Endothelial cell of umbilical vein (primary cell): ENCODE results near the gene ZNF474. TPM values are rescaled to one million over a fixed set of nuclear protein-coding genes. Genes with fewer than 3 reads are reported as not detected.

ENCODE experiments used
- BruUV-seq: library from RNA; stranded (reverse); fragments of 400-500 nt; replicated peaks from 2 replicates; lab custom pipeline; 2021; lab: Mats Ljungman, UMichigan
- CTCF ChIA-PET: fragments of 300-600, 350-600 bp; sonication (Branson Sonifier 250); formaldehyde crosslinking; loops from one replicate; lab custom pipeline; 2021; ENCODE audit warnings: antibody characterized with exemption, inconsistent platforms; lab: Charles Lee
- POLR2A ChIA-PET: fragments of 300-600, 350-600 bp; sonication (Branson Sonifier 250); formaldehyde crosslinking; loops from one replicate; lab custom pipeline; 2021; ENCODE audit warnings: antibody characterized with exemption, inconsistent platforms; lab: Charles Lee
- DNase-seq: peaks from one replicate; pipeline ENCODE4 v3.0.0-alpha.2; 2011; ENCODE audit warnings: low read depth, low spot score
- FAIRE-seq: peaks from 2 replicates; lab custom pipeline; 2011; peaks lifted over from hg19 to GRCh38; lab: Jason Lieb, UNC
- H2AFZ ChIP-seq: 2 replicates; pipeline ENCODE4 v1.6.0; 2012; ENCODE audit warnings: low read depth, low read length, control low read depth, inconsistent platforms
- H3K27ac ChIP-seq: 2 replicates; pipeline ENCODE4 v1.5.1; 2011; ENCODE audit warnings: low read depth, mild to moderate bottlenecking, control low read depth, low read length, moderate library complexity; ENCODE audit not compliant: insufficient read depth
- H3K27me3 ChIP-seq, 2 experiments: 2 replicates each; pipeline versions ENCODE4 v1.6.0 to v1.6.1; 2011; ENCODE audit warnings: low read length in 2 of 2, mixed read lengths in 1 of 2; ENCODE audit not compliant: control insufficient read depth in 2 of 2, insufficient read depth in 2 of 2
- H3K36me3 ChIP-seq, 2 experiments: 2 replicates in 1 of 2; 3 replicates in 1 of 2; pipeline ENCODE4 v1.5.1; 2011; ENCODE audit warnings: low read length in 2 of 2, mild to moderate bottlenecking in 1 of 2, moderate library complexity in 1 of 2; ENCODE audit not compliant: control insufficient read depth in 2 of 2, insufficient read depth in 2 of 2; ENCODE audit errors: extremely low read depth in 1 of 2
- H3K4me1 ChIP-seq: 3 replicates; pipeline ENCODE4 v1.5.1; 2011; ENCODE audit warnings: mild to moderate bottlenecking, low read length; ENCODE audit not compliant: control insufficient read depth, insufficient read depth; ENCODE audit errors: extremely low read depth
- H3K4me2 ChIP-seq: 2 replicates; pipeline ENCODE4 v1.6.1; 2011; ENCODE audit warnings: low read length, control low read depth, mixed read lengths; ENCODE audit not compliant: insufficient read depth
- H3K4me3 ChIP-seq, 3 experiments: fragments of 200-600 bp in 1 of 3; sonication (generic), shearing (Covaris generic) in 1 of 3; replicated peaks in 1 of 3; 2 replicates each; pipeline ENCODE4 v1.5.1; 2011 to 2016; ENCODE audit warnings: control low read depth in 3 of 3, low read length in 3 of 3, mild to moderate bottlenecking in 2 of 3, inconsistent platforms in 1 of 3, low read depth in 1 of 3, moderate library complexity in 1 of 3; ENCODE audit not compliant: insufficient read depth in 1 of 3
- H3K79me2 ChIP-seq: 2 replicates; pipeline ENCODE4 v1.6.0; 2012; ENCODE audit warnings: low read length, inconsistent platforms; ENCODE audit not compliant: control insufficient read depth, insufficient read depth
- H3K9ac ChIP-seq: replicated peaks from 2 replicates; pipeline ENCODE3; 2011; ENCODE audit warnings: low read length, control low read depth; ENCODE audit not compliant: insufficient read depth; ENCODE audit errors: extremely low read depth
- H3K9me1 ChIP-seq: replicated peaks from 3 replicates; pipeline ENCODE4 v1.6.0; 2011; ENCODE audit warnings: mild to moderate bottlenecking, low read length; ENCODE audit not compliant: control insufficient read depth, insufficient read depth; ENCODE audit errors: extremely low read depth
- H3K9me3 ChIP-seq: replicated peaks from 2 replicates; pipeline ENCODE4 v1.5.1; 2012; ENCODE audit warnings: low read length, inconsistent platforms; ENCODE audit not compliant: control insufficient read depth, insufficient read depth
- H4K20me1 ChIP-seq: replicated peaks from 2 replicates; pipeline ENCODE3; 2011; ENCODE audit warnings: mild to moderate bottlenecking, low read length; ENCODE audit not compliant: control insufficient read depth, insufficient read depth; ENCODE audit errors: extremely low read depth
- EZH2 ChIP-seq: IDR thresholded peaks from 2 replicates; pipeline ENCODE4 v1.6.1; 2012; ENCODE audit warnings: borderline replicate concordance, low read depth, mild to moderate bottlenecking, moderate library complexity, low read length, inconsistent platforms; ENCODE audit not compliant: severe bottlenecking
- FOS ChIP-seq: IDR thresholded peaks from 2 replicates; pipeline ENCODE4 v1.6.1; 2011; ENCODE audit warnings: mild to moderate bottlenecking, low read length, moderate library complexity, borderline replicate concordance; ENCODE audit not compliant: insufficient read depth
- GATA2 ChIP-seq: IDR thresholded peaks from 2 replicates; pipeline ENCODE4 v1.7.0; 2011; ENCODE audit warnings: low read depth, mild to moderate bottlenecking, moderate library complexity, mixed read lengths, low read length; ENCODE audit not compliant: insufficient read length, insufficient read depth
- JUN ChIP-seq: IDR thresholded peaks from 2 replicates; pipeline ENCODE4 v1.6.1; 2011; ENCODE audit warnings: borderline replicate concordance, low read depth; ENCODE audit not compliant: insufficient read length, insufficient read depth
- MYC ChIP-seq: IDR thresholded peaks from one replicate; pipeline ENCODE4 v1.6.1; 2011; ENCODE audit warnings: mild to moderate bottlenecking, low read depth, low read length
- POLR2A ChIP-seq: IDR thresholded peaks from 2 replicates; pipeline ENCODE4 v1.6.1; 2012; ENCODE audit warnings: low read depth, mild to moderate bottlenecking, control low read depth, low read length
- POLR2AphosphoS5 ChIP-seq: IDR thresholded peaks from 2 replicates; pipeline ENCODE4 v1.6.1; 2012; ENCODE audit warnings: low read depth, mild to moderate bottlenecking, control low read depth, low read length, moderate library complexity; ENCODE audit not compliant: insufficient read depth
- dilution Hi-C: fragments of 300-500 bp; cut with MboI; formaldehyde crosslinking; loops from one replicate; pipeline ENCODE4 v1.15.0; 2019; ENCODE audit warnings: low sequenced_read_pairs; ENCODE audit not compliant: extremely low pct_ligation_motif_present
- intact Hi-C: fragments of 100-400 bp; cut with micrococcal nuclease; formaldehyde crosslinking; loops from one replicate; pipeline ENCODE4 v1.10.0; 2022
- polyA plus RNA-seq, 4 experiments: library from polyadenylated mRNA; depleted of rRNA in 3 of 4; stranded (reverse) in 3 of 4; unstranded in 1 of 4; fragments of >200 nt; gene quantifications; 2 replicates each; pipeline versions ENCODE4 v1.2.1 to v1.2.3, GENCODE V29; 2011 to 2012; ENCODE audit warnings: missing spikeins in 1 of 4
- total RNA-seq: library from RNA; stranded (reverse); gene quantifications from 2 replicates; pipeline ENCODE4 v1.2.3, GENCODE V29; 2021
- TF ChIP-seq, protein P1 (sequence below), 2 donors: IDR thresholded peaks; 1 replicate in 1 of 2; 2 replicates in 1 of 2; pipeline ENCODE4 v1.5.1; 2011; ENCODE audit warnings: low read length in 2 of 2, mild to moderate bottlenecking in 2 of 2, moderate library complexity in 2 of 2, control low read depth in 1 of 2, inconsistent platforms in 1 of 2, low read depth in 1 of 2; ENCODE audit not compliant: insufficient read depth in 1 of 2; ENCODE audit errors: extremely low read depth in 1 of 2
- TF ChIP-seq, protein P2 (sequence below): IDR thresholded peaks from 2 replicates; pipeline ENCODE4 v1.6.1; 2011; ENCODE audit not compliant: insufficient read depth, insufficient read length

ZNF474 gene
- total and polyA plus RNA-seq, 2 donors (not counting 3 experiments of a cell fraction or from before 2014, with no cell fraction given), result 0.03 TPM; not detected in 1

DNA sequence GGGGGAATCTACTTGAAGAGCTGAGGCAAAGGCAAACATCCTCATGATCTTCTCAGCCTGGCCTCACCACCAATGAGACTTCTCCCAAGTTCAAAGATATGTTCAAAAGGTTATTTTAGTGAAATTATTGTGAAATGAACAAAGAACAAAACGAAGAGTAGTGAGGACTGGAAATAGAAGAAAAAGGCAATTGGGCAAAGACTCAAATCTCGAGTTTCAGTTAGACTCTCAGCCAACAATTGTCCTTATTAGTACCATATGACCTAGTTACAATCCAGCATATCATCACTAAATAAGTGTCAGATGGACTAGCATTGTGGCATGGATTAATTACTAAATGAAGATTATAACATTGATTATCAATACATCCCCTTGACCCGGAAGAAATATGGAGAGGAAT, 9.0 kb downstream of the ZNF474 start:
- Histone ChIP-seq H3K79me2 (no peaks in the 10 kb centered on the region), H3K27me3 (no peaks in the 10 kb centered on the region), H3K9ac (no peak overlapping the region), H3K4me3 (no peak overlapping the region), H4K20me1 (no peaks in the 10 kb centered on the region), H3K36me3 (no peaks in the 10 kb centered on the region), H3K4me2 (no peak overlapping the region), H2AFZ (no peak overlapping the region), H3K4me1 (no peaks in the 10 kb centered on the region), H3K9me3 (no peaks in the 10 kb centered on the region), H3K27ac (no peak overlapping the region), H3K9me1 (no peaks in the 10 kb centered on the region)
- CTCF ChIA-PET, result no interaction called here
- intact Hi-C loops (no loop called here), dilution Hi-C loops (no loop called here)
- DNase-seq (no peak), FAIRE-seq (no peak)
- TF ChIP-seq, protein P1, sequence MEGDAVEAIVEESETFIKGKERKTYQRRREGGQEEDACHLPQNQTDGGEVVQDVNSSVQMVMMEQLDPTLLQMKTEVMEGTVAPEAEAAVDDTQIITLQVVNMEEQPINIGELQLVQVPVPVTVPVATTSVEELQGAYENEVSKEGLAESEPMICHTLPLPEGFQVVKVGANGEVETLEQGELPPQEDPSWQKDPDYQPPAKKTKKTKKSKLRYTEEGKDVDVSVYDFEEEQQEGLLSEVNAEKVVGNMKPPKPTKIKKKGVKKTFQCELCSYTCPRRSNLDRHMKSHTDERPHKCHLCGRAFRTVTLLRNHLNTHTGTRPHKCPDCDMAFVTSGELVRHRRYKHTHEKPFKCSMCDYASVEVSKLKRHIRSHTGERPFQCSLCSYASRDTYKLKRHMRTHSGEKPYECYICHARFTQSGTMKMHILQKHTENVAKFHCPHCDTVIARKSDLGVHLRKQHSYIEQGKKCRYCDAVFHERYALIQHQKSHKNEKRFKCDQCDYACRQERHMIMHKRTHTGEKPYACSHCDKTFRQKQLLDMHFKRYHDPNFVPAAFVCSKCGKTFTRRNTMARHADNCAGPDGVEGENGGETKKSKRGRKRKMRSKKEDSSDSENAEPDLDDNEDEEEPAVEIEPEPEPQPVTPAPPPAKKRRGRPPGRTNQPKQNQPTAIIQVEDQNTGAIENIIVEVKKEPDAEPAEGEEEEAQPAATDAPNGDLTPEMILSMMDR (IDR thresholded peaks at IDR 0.05; ENCODE audit: extremely low read depth in 1 of 2, insufficient read depth in 1 of 2, low read depth in 1 of 2, low read length in 2 of 2), result no peak
- TF ChIP-seq, protein P2, sequence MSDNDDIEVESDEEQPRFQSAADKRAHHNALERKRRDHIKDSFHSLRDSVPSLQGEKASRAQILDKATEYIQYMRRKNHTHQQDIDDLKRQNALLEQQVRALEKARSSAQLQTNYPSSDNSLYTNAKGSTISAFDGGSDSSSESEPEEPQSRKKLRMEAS, result no peak
- TF ChIP-seq POLR2A, result no peak
- POLR2A ChIA-PET, result no interaction called here
- BruUV-seq, result no TSS peak

DNA sequence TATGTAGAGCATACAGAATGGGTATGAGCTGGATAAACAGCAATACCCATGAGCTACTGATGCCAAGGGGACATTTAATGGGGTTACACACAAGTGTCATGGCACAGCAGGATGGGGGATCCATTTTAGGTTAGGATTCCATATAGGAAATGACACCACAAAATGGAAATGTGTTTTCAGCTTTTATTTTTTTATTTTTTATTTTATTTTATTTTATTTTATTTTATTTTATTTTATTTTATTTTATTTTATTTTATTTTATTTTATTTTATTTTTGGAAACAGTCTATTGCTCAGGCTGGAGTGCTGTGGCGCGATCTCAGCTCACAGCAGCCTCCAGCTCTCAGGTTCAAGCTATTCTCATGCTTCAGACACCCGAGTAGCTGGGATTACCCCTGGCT, 11.6 kb downstream of the ZNF474 start:
- no peaks in the 10 kb centered on the region for H3K36me3 ChIP-seq
- H3K27me3 ChIP-seq, result no peaks in the 10 kb centered on the region
- no peaks in the 10 kb centered on the region for H3K79me2 ChIP-seq
- no peak overlapping the region for H3K27ac ChIP-seq
- BruUV-seq, result no TSS peak
- intact Hi-C loops (no loop called here), dilution Hi-C loops (no loop called here)
- DNase-seq, result no peak
- H3K4me3 ChIP-seq, result no peak overlapping the region
- H3K4me2 ChIP-seq, result no peak overlapping the region
- TF ChIP-seq GATA2 (no peak), FOS (no peak), JUN (no peak), POLR2AphosphoS5 (no peak), EZH2 (no peak), MYC (no peak), POLR2A (no peak)
- TF ChIP-seq, protein P1 (IDR thresholded peaks at IDR 0.05; ENCODE audit: extremely low read depth in 1 of 2, insufficient read depth in 1 of 2, low read depth in 1 of 2, low read length in 2 of 2), result no peak
- TF ChIP-seq, protein P2, result no peak
- H3K4me1 ChIP-seq, result no peaks in the 10 kb centered on the region
- POLR2A ChIA-PET, result no interaction called here
- H2AFZ ChIP-seq, result no peak overlapping the region
- no peak overlapping the region for H3K9ac ChIP-seq
- CTCF ChIA-PET, result interaction anchor here (1.4 to 2.0 kb wide), 3 partner anchors 14 to 55 kb away, joined by 3 to 6 read pairs (median 4); no protein-coding TSS in a partner anchor
- FAIRE-seq, result no peak
- no peaks in the 10 kb centered on the region for H3K9me1 ChIP-seq
- no peaks in the 10 kb centered on the region for H4K20me1 ChIP-seq
- H3K9me3 ChIP-seq, result no peaks in the 10 kb centered on the region
